GM12878 (cell line): ENCODE results near the gene FAM114A1. TPM values are rescaled to one million over a fixed set of nuclear protein-coding genes. Genes with fewer than 3 reads are reported as not detected.

Experiments used
- ATAC-seq: fragments of 200-7000 bp; cut with Tn5 transposase; 3 replicates; pipeline ENCODE4 v1.9.1; 2020; ENCODE audit warnings: mild to moderate bottlenecking, moderate library complexity
- BruUV-seq: library from RNA; stranded (reverse); fragments of 400-500 nt; replicated peaks from 2 replicates; lab custom pipeline; 2021; lab: Mats Ljungman, UMichigan
- CTCF ChIA-PET: fragments of 300-600 bp; sonication (Branson Sonifier 250); formaldehyde crosslinking; extraction: SDS; loops from one replicate; lab custom pipeline; 2021; ENCODE audit warnings: inconsistent platforms; lab: Yijun Ruan, JAX
- POLR2A ChIA-PET: fragments of 350-600 bp; formaldehyde crosslinking; extraction: SDS; loops from one replicate; lab custom pipeline; 2021; ENCODE audit warnings: inconsistent platforms; lab: Charles Lee
- RAD21 ChIA-PET: fragments of 300-600 bp; sonication (Branson Sonifier 250); formaldehyde crosslinking; loops from one replicate; lab custom pipeline; 2023; ENCODE audit warnings: antibody characterized with exemption; ENCODE audit not compliant: unreplicated experiment; lab: Charles Lee
- SMC1A ChIA-PET: fragments of 300-600 bp; sonication (Branson Sonifier 250); formaldehyde crosslinking; loops from one replicate; lab custom pipeline; 2023; ENCODE audit not compliant: unreplicated experiment, uncharacterized antibody; lab: Charles Lee
- DNase-seq: peaks from one replicate; pipeline ENCODE4 v3.0.0-alpha.2; 2011; ENCODE audit warnings: low read depth, low spot score
- FAIRE-seq: peaks from 3 replicates; lab custom pipeline; 2011; peaks lifted over from hg19 to GRCh38; lab: Jason Lieb, UNC
- H2AFZ ChIP-seq: 2 replicates; pipeline ENCODE4 v1.6.0; 2011; ENCODE audit warnings: low read depth, low read length, control low read depth; ENCODE audit not compliant: control insufficient read depth
- H3K27ac ChIP-seq: 2 replicates; pipeline ENCODE4 v1.5.1; 2011; ENCODE audit warnings: control low read depth; ENCODE audit not compliant: control insufficient read depth, insufficient read depth
- H3K27me3 ChIP-seq, 2 experiments: replicated peaks in 1 of 2; 2 replicates each; pipeline versions ENCODE4 v1.6.0 to v1.6.1; 2011; ENCODE audit warnings: low read length in 1 of 2; ENCODE audit not compliant: control insufficient read depth in 2 of 2, insufficient read depth in 2 of 2
- H3K36me3 ChIP-seq, 2 experiments: 2 replicates each; pipeline ENCODE4 v1.5.1; 2011; ENCODE audit warnings: low read length in 1 of 2; ENCODE audit not compliant: control insufficient read depth in 2 of 2, insufficient read depth in 2 of 2
- H3K4me1 ChIP-seq: 2 replicates; pipeline ENCODE4 v1.6.1; 2011; ENCODE audit warnings: mild to moderate bottlenecking, low read length, moderate library complexity, mixed read lengths; ENCODE audit not compliant: control insufficient read depth, insufficient read depth
- H3K4me2 ChIP-seq: 2 replicates; pipeline ENCODE4 v1.6.0; 2011; ENCODE audit warnings: control low read depth; ENCODE audit not compliant: control insufficient read depth, insufficient read depth
- H3K4me3 ChIP-seq: fragments of 200-600 bp; sonication (generic); 2 replicates; pipeline ENCODE4 v1.5.1; 2016
- H3K79me2 ChIP-seq: 2 replicates; pipeline ENCODE4 v1.6.0; 2011; ENCODE audit warnings: low read length; ENCODE audit not compliant: control insufficient read depth, insufficient read depth
- H3K9ac ChIP-seq: 2 replicates; pipeline ENCODE4 v1.8.0; 2011; ENCODE audit warnings: low read length, control low read depth, mixed read lengths; ENCODE audit not compliant: control insufficient read depth, insufficient read depth
- H3K9me3 ChIP-seq: replicated peaks from 3 replicates; pipeline ENCODE4 v1.5.1; 2011; ENCODE audit warnings: mild to moderate bottlenecking, low read length; ENCODE audit not compliant: control insufficient read depth, insufficient read depth
- H4K20me1 ChIP-seq: 2 replicates; pipeline ENCODE4 v1.6.0; 2011; ENCODE audit not compliant: control insufficient read depth, insufficient read depth
- BACH1 ChIP-seq: fragments of 450-650 bp; IDR thresholded peaks from 2 replicates; pipeline ENCODE4 v1.6.1; 2017; ENCODE audit warnings: mild to moderate bottlenecking, borderline replicate concordance
- BCL11A ChIP-seq: IDR thresholded peaks from 2 replicates; pipeline ENCODE4 v1.6.1; 2011; ENCODE audit warnings: low read depth, low read length
- CHD4 ChIP-seq: fragments of 200-600 bp; sonication (generic); IDR thresholded peaks from 2 replicates; pipeline ENCODE4 v1.6.1; 2016; ENCODE audit warnings: mild to moderate bottlenecking
- HCFC1 ChIP-seq: fragments of 150-350 bp; IDR thresholded peaks from 2 replicates; pipeline ENCODE4 v1.6.1; 2014; ENCODE audit warnings: low read length
- MTA2 ChIP-seq: fragments of 450-650 bp; IDR thresholded peaks from 2 replicates; pipeline ENCODE4 v1.6.1; 2016; ENCODE audit warnings: low read depth, mild to moderate bottlenecking, moderate library complexity
- NFYB ChIP-seq: IDR thresholded peaks from 2 replicates; pipeline ENCODE4 v1.6.1; 2011; ENCODE audit warnings: low read depth, mild to moderate bottlenecking, low read length, improper control_type of control experiment, moderate library complexity; ENCODE audit not compliant: insufficient read depth
- RUNX3 ChIP-seq: IDR thresholded peaks from 2 replicates; pipeline ENCODE4 v1.6.1; 2012; ENCODE audit warnings: low read length, inconsistent platforms
- SREBF1 ChIP-seq: IDR thresholded peaks from 2 replicates; pipeline ENCODE4 v1.6.1; 2012; ENCODE audit warnings: mild to moderate bottlenecking, low read length
- SUPT20H ChIP-seq: IDR thresholded peaks from 2 replicates; pipeline ENCODE4 v1.6.1; 2011; ENCODE audit warnings: low read depth, mild to moderate bottlenecking, low read length, moderate library complexity, borderline replicate concordance; ENCODE audit not compliant: control insufficient read depth
- TCF12 ChIP-seq: IDR thresholded peaks from 2 replicates; pipeline ENCODE4 v1.6.1; 2011; ENCODE audit warnings: low read depth, mild to moderate bottlenecking, low read length
- ZBTB33 ChIP-seq: fragments of 450-650 bp; IDR thresholded peaks from 2 replicates; pipeline ENCODE4 v1.6.1; 2017; ENCODE audit warnings: mild to moderate bottlenecking
- ZNF24 ChIP-seq: fragments of 450-650 bp; IDR thresholded peaks from 2 replicates; pipeline ENCODE4 v1.6.1; 2017; ENCODE audit warnings: antibody characterized with exemption, mild to moderate bottlenecking
- WGBS: methylation state at CpG from one replicate; pipeline ENCODE4 v1.1.6; 2016; ENCODE audit warnings: low lambda C conversion rate; ENCODE audit not compliant: insufficient replicate concordance, insufficient coverage; ENCODE audit errors: missing lambda C conversion rate; 5-methylcytosine and 5-hydroxymethylcytosine counted together
- in situ Hi-C: fragments of 300-500 bp; cut with MboI; formaldehyde crosslinking; loops from 9 replicates; pipeline ENCODE4 v1.14.3; 2018; ENCODE audit warnings: mixed read lengths
- intact Hi-C: fragments of 100-400 bp; cut with micrococcal nuclease; formaldehyde crosslinking; loops from one replicate; pipeline ENCODE4 v1.14.2; 2022; ENCODE audit not compliant: unreplicated experiment
- polyA plus RNA-seq, 11 experiments: library from polyadenylated mRNA; depleted of rRNA in 4 of 11; unstranded in 6 of 11; stranded (reverse) in 5 of 11; fragments of >200 nt; fragmentation: Nextera tagmentation in 4 of 11; fragmentation: Illumina TruSeq in 1 of 11; extraction: Ambion mirVana in 4 of 11; extraction: Trizol in 1 of 11; gene quantifications; 1 replicate in 1 of 11; 2 replicates in 10 of 11; pipeline versions ENCODE4 v1.2.1 to v1.2.3, GENCODE V29; 2011 to 2016; ENCODE audit warnings: inconsistent platforms in 2 of 11, missing spikeins in 2 of 11, low read depth in 1 of 11
- total RNA-seq, 4 experiments: library from RNA; depleted of rRNA in 3 of 4; stranded (reverse); fragments of >200 nt in 3 of 4; fragmentation: Illumina TruSeq in 1 of 4; extraction: Trizol in 1 of 4; gene quantifications; 2 replicates each; pipeline versions ENCODE4 v1.2.1 to v1.2.3, GENCODE V29; 2013 to 2021

The FAM114A1 gene
- total and polyA plus RNA-seq, 10 of the 15 experiments (the other 5 are each of a cell fraction or from before 2014, with no cell fraction given), result 1.3 to 6.2 (median 3.9) TPM

DNA sequence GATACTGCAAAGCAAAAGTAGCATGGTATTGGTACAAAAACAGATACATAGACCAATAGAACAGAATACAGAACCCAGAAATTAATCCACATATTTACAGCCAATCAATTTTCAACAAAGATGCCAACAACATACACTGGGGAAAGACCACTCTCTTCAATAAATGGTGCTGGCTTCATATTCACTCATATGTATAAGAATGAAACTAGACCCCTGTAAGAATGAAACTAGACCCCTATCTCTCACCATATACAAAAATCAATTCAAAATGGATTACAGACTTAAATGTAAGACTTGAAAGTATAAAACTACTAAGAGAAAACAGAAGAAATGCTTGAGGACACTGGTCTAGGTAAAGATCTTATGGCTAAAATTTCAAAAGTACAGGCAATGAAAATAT lies 30.3 kb upstream of the FAM114A1 start (continued):
- no peak for TF ChIP-seq SUPT20H
- no peak for TF ChIP-seq RUNX3
- TF ChIP-seq TCF12, result no peak
- TF ChIP-seq NFYB, result no peak
- TF ChIP-seq SREBF1, result no peak
- TF ChIP-seq CHD4, result no peak
- no peak for TF ChIP-seq HCFC1
- TF ChIP-seq ZNF24, result no peak

DNA sequence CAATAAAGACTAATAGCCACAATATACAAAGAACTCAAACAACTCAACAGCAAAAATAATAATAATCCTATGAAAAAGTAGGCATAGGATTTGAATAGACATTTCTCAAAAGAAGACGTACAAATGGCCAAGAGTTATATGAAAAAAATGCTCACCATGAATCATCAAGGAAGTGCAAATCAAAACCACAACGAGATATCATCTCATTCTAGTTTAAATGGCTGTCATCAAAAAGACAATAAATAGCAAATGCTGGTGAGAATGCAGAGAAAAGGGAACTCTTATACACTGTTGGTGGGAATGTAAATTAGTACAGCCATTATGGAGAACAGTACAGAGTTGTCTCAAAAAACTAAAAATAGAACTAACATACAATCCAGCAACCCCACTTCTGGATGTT lies 29.8 kb upstream of the FAM114A1 start:
- no peaks in the 10 kb centered on the region for H3K27me3 ChIP-seq
- POLR2A ChIA-PET, result interaction anchor here (0.8 kb wide), 1 partner anchor 9 kb away, joined by 3 read pairs; no protein-coding TSS in a partner anchor
- in situ Hi-C loops (no loop called here), intact Hi-C loops (no loop called here)
- no peak overlapping the region for H3K27ac ChIP-seq
- ATAC-seq (no peak), FAIRE-seq (no peak)
- BruUV-seq, result no TSS peak
- H2AFZ ChIP-seq, result no peak overlapping the region
- peaks cover 22% of the 10 kb centered on the region for H3K9me3 ChIP-seq
- TF ChIP-seq BCL11A (no peak), BACH1 (no peak), ZBTB33 (no peak), MTA2 (no peak)
- TF ChIP-seq, all 136 proteins: peak for 0
- Histone ChIP-seq H3K79me2 (peaks cover 21% of the 10 kb centered on the region), H3K4me3 (no peak overlapping the region), H3K4me1 (no peaks in the 10 kb centered on the region), H3K9ac (no peak overlapping the region), H3K36me3 (peaks cover 2 to 6% of the 10 kb centered on the region in 2 experiments; a peak in 3 of 4 replicates), H3K4me2 (no peak overlapping the region), H4K20me1 (no peaks in the 10 kb centered on the region)
- ChIA-PET CTCF (no interaction called here), RAD21 (no interaction called here), SMC1A (no interaction called here)
- WGBS, result 53% methylated on average over 2 of the region's 2 CpGs
- no peak for DNase-seq
